OCI-LY7 (cell line): Measurements from ENCODE around the gene CXCR3. TPM values are rescaled to one million over a fixed set of nuclear protein-coding genes. Genes with fewer than 3 reads are reported as not detected.
"Not testable (repeated sequence)": the region's sequence is repeated elsewhere in the genome, so short reads cannot be mapped to it uniquely, and the experiment has no call there.

Experiments
- BruUV-seq: library from RNA; stranded (reverse); fragments of 400-500 nt; replicated peaks from 2 replicates; lab custom pipeline; 2021; lab: Mats Ljungman, UMichigan
- CTCF ChIA-PET: fragments of 300-600 bp; sonication (Branson Sonifier 250); formaldehyde crosslinking; loops from one replicate; lab custom pipeline; 2022; ENCODE audit warnings: antibody characterized with exemption; ENCODE audit not compliant: unreplicated experiment; lab: Charles Lee
- POLR2A ChIA-PET: fragments of 300-600 bp; sonication (Branson Sonifier 250); formaldehyde crosslinking; loops from one replicate; lab custom pipeline; 2022; ENCODE audit warnings: antibody characterized with exemption; lab: Charles Lee
- DNase-seq: peaks from one replicate; pipeline ENCODE4 v3.0.0-alpha.2; 2015; ENCODE audit warnings: low spot score
- H2AFZ ChIP-seq: fragments of 200-600 bp; sonication (generic), shearing (Covaris generic); 2 replicates; pipeline ENCODE4 v1.6.1; 2014; ENCODE audit warnings: mild to moderate bottlenecking, antibody characterized with exemption, low read length, moderate library complexity
- H3K27ac ChIP-seq: fragments of 200-600 bp; sonication (generic); 2 replicates; pipeline ENCODE4 v1.5.1; 2014; ENCODE audit warnings: mixed run types, low read depth, mild to moderate bottlenecking, moderate library complexity, low read length, inconsistent platforms; ENCODE audit not compliant: poor library complexity, severe bottlenecking
- H3K36me3 ChIP-seq: fragments of 200-600 bp; sonication (generic); 2 replicates; pipeline ENCODE4 v1.6.1; 2014; ENCODE audit warnings: mild to moderate bottlenecking, antibody characterized with exemption, low read length, moderate library complexity, mixed read lengths; ENCODE audit not compliant: insufficient read depth
- H3K4me1 ChIP-seq: fragments of 200-600 bp; sonication (generic); 2 replicates; pipeline ENCODE4 v1.5.1; 2014; ENCODE audit warnings: mild to moderate bottlenecking, low read length; ENCODE audit not compliant: insufficient read depth, poor library complexity, severe bottlenecking
- H3K4me2 ChIP-seq: fragments of 200-600 bp; sonication (generic); 2 replicates; pipeline ENCODE4 v1.6.1; 2014; ENCODE audit warnings: mild to moderate bottlenecking, low read length
- H3K4me3 ChIP-seq: fragments of 200-600 bp; sonication (generic); 2 replicates; pipeline ENCODE4 v1.5.1; 2014; ENCODE audit warnings: mild to moderate bottlenecking, low read depth, low read length; ENCODE audit not compliant: poor library complexity, severe bottlenecking
- H3K79me2 ChIP-seq: fragments of 200-600 bp; sonication (generic); 2 replicates; pipeline ENCODE4 v1.6.1; 2016; ENCODE audit warnings: low read depth, mild to moderate bottlenecking, low read length, moderate library complexity, mixed read lengths; ENCODE audit not compliant: insufficient read depth
- H3K9me2 ChIP-seq: fragments of 200-600 bp; sonication (generic); 2 replicates; pipeline ENCODE4 v1.6.1; 2016; ENCODE audit warnings: mild to moderate bottlenecking, low read length, mixed read lengths; ENCODE audit not compliant: insufficient read depth
- H3K9me3 ChIP-seq: fragments of 200-600 bp; sonication (generic); 2 replicates; pipeline ENCODE4 v1.6.1; 2014; ENCODE audit warnings: mild to moderate bottlenecking, mixed run types, low read length, mixed read lengths
- H4K20me1 ChIP-seq: fragments of 200-600 bp; sonication (generic); 2 replicates; pipeline ENCODE4 v1.6.1; 2014; ENCODE audit warnings: mild to moderate bottlenecking, antibody characterized with exemption, low read length, moderate library complexity, mixed read lengths; ENCODE audit not compliant: insufficient read depth
- CTCF ChIP-seq: fragments of 200-600 bp; sonication (generic); conservative IDR thresholded peaks from 2 replicates; pipeline ENCODE4 v1.5.1; 2014; ENCODE audit warnings: mild to moderate bottlenecking, antibody characterized with exemption, low read length, moderate library complexity, mixed read lengths
- EZH2phosphoT487 ChIP-seq: fragments of 200-600 bp; sonication (generic); IDR thresholded peaks from 2 replicates; pipeline ENCODE4 v1.6.1; 2018; ENCODE audit warnings: low read depth, borderline replicate concordance, mild to moderate bottlenecking, mixed run types, antibody characterized with exemption, low read length, moderate library complexity, mixed read lengths
- intact Hi-C: fragments of 100-400 bp; cut with micrococcal nuclease; formaldehyde crosslinking; loops from one replicate; pipeline ENCODE4 v1.10.0; 2022; ENCODE audit not compliant: unreplicated experiment
- total RNA-seq, 2 experiments: library from RNA; depleted of rRNA in 1 of 2; stranded (reverse); fragments of >200 nt in 1 of 2; shearing (Covaris generic) in 1 of 2; gene quantifications; 2 replicates each; pipeline ENCODE4 v1.2.3, GENCODE V29; 2014 to 2022

Gene CXCR3
- total RNA-seq, 2 experiments from 2014 or later: not detected

DNA sequence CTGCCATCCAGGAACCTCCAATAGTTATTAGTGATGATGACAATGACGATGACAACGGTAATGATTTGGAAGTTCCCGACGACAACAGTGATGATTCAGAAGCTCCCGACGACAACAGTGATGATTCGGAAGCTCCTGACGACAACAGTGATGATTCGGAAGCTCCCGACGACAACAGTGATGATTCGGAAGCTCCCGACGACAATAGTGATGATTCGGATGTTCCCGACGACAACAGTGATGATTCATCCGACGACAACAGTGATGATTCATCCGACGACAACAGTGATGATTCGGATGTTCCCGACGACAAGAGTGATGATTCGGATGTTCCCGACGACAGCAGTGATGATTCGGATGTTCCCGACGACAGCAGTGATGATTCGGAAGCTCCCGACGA, 14.7 kb downstream of the CXCR3 start:
- no peaks in the 10 kb centered on the region for H4K20me1 ChIP-seq
- H3K9me2 ChIP-seq: no peaks in the 10 kb centered on the region
- H3K36me3 ChIP-seq: peaks cover 63% of the 10 kb centered on the region
- POLR2A ChIA-PET: no interaction called here
- H3K79me2 ChIP-seq: no peaks in the 10 kb centered on the region
- intact Hi-C loops: no loop called here
- H2AFZ ChIP-seq: no peak overlapping the region
- no peak overlapping the region for H3K27ac ChIP-seq
- H3K4me2 ChIP-seq: no peak overlapping the region
- TF ChIP-seq CTCF: no peak
- TF ChIP-seq EZH2phosphoT487: no peak
- no peak overlapping the region for H3K4me3 ChIP-seq
- DNase-seq: no peak
- peaks cover 17% of the 10 kb centered on the region for H3K4me1 ChIP-seq
- no peaks in the 10 kb centered on the region for H3K9me3 ChIP-seq
- CTCF ChIA-PET: no interaction called here
- no TSS peak for BruUV-seq

DNA sequence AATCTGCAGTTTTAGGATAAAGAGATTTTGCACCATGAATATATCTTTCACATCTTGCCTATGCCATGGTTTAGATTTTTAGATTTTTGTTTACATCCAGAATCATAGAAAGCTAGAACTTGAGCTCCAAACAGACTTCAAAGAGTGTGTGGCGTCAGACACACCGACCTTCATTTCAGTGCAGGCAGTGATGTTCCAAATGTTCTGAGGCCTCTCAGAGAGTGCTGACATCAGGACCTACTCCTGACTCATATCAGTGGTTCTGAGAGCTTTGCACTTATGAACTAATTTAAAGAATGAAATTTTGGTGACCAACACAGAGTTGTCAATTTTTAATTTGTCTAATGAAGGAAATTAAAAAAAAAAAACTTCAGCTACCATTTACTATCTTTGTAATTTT, 18.3 kb downstream of the CXCR3 start:
- ChIA-PET POLR2A (no interaction called here), CTCF (no interaction called here)
- H2AFZ ChIP-seq: no peak overlapping the region
- BruUV-seq: no TSS peak
- no peaks in the 10 kb centered on the region for H3K79me2 ChIP-seq
- intact Hi-C loops: no loop called here
- no peaks in the 10 kb centered on the region for H3K9me2 ChIP-seq
- peaks cover 35% of the 10 kb centered on the region for H3K36me3 ChIP-seq
- no peak overlapping the region for H3K4me3 ChIP-seq
- no peaks in the 10 kb centered on the region for H4K20me1 ChIP-seq
- H3K4me1 ChIP-seq: no peaks in the 10 kb centered on the region
- no peak overlapping the region for H3K4me2 ChIP-seq
- no peak for TF ChIP-seq EZH2phosphoT487
- no peak for TF ChIP-seq CTCF
- H3K9me3 ChIP-seq: no peaks in the 10 kb centered on the region
- no peak overlapping the region for H3K27ac ChIP-seq
- DNase-seq: no peak

GRCh38 chrX:71593210-71593609, 25.1 kb downstream of the CXCR3 start:
- BruUV-seq, intact Hi-C loops, H3K36me3 ChIP-seq, H3K9me3 ChIP-seq, H2AFZ ChIP-seq, H3K9me2 ChIP-seq, H4K20me1 ChIP-seq, H3K27ac ChIP-seq, POLR2A ChIA-PET, DNase-seq, H3K79me2 ChIP-seq, H3K4me2 ChIP-seq, H3K4me1 ChIP-seq, CTCF ChIA-PET, H3K4me3 ChIP-seq: not testable (repeated sequence)
